RWPE2 (cell line): Measurements from ENCODE around the gene STK38L.

ENCODE experiments used
- ATAC-seq: fragments of 200-7000 bp; cut with Tn5 transposase; 3 replicates; pipeline ENCODE4 v1.9.1; 2021; ENCODE audit warnings: low read depth
- DNase-seq: peaks from one replicate; pipeline ENCODE4 v3.0.0-alpha.2; 2020; ENCODE audit warnings: low spot score
- H3K27ac ChIP-seq: fragments of 450-650 bp; 2 replicates; pipeline ENCODE4 v1.5.1; 2017; ENCODE audit warnings: mild to moderate bottlenecking; ENCODE audit not compliant: poor library complexity, severe bottlenecking
- H3K27me3 ChIP-seq: fragments of 250-450 bp; sonication (Bioruptor Pico); 2 replicates; pipeline ENCODE4 v1.5.1; 2021; ENCODE audit warnings: mild to moderate bottlenecking, moderate library complexity; ENCODE audit not compliant: insufficient read depth, poor library complexity, severe bottlenecking
- H3K36me3 ChIP-seq: fragments of 250-450 bp; sonication (Bioruptor Pico); 2 replicates; pipeline ENCODE4 v1.5.1; 2020; ENCODE audit warnings: low read depth, mild to moderate bottlenecking, moderate library complexity
- H3K4me1 ChIP-seq: fragments of 250-450 bp; sonication (Bioruptor Pico); 2 replicates; pipeline ENCODE4 v1.5.1; 2021; ENCODE audit warnings: mild to moderate bottlenecking, moderate library complexity; ENCODE audit not compliant: insufficient read depth, poor library complexity, severe bottlenecking
- H3K4me3 ChIP-seq: fragments of 250-450 bp; sonication (Bioruptor Pico); 2 replicates; pipeline ENCODE4 v1.5.1; 2021; ENCODE audit warnings: mild to moderate bottlenecking, moderate library complexity; ENCODE audit not compliant: severe bottlenecking
- H3K9me3 ChIP-seq: fragments of 250-450 bp; sonication (Bioruptor Pico); 2 replicates; pipeline ENCODE4 v1.5.1; 2021; ENCODE audit warnings: mild to moderate bottlenecking, moderate library complexity; ENCODE audit not compliant: severe bottlenecking
- TF ChIP-seq, protein P1 (sequence below): fragments of 450-650 bp; IDR thresholded peaks from one replicate; pipeline ENCODE4 v1.5.1; 2017; ENCODE audit warnings: mild to moderate bottlenecking, moderate library complexity; ENCODE audit not compliant: poor library complexity, severe bottlenecking

Gene STK38L

DNA sequence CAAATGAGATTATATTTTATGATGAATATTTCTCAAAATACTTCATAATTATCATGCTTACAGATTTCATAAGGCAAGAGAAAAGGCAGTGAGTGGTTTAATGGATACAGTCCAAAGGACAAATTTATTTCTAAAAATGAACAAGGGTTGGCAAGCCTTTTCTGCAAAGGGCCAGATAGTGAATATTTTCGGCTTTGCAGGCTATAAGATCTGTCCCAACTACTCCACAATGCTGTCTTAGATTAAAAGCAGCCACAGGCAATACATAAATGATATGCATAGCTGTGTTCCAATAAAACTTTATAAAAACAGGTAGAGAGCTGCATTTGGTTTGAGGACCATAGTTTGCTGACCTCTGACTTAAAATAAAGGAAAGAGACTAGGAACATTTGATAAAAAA, 42.9 kb upstream of the STK38L start:
- Histone ChIP-seq H3K27me3 (no peaks in the 10 kb centered on the region), H3K27ac (no peak overlapping the region), H3K4me3 (no peak overlapping the region), H3K9me3 (no peaks in the 10 kb centered on the region), H3K36me3 (no peaks in the 10 kb centered on the region), H3K4me1 (no peaks in the 10 kb centered on the region)
- DNase-seq, result no peak
- no peak for ATAC-seq
- TF ChIP-seq, protein P1, sequence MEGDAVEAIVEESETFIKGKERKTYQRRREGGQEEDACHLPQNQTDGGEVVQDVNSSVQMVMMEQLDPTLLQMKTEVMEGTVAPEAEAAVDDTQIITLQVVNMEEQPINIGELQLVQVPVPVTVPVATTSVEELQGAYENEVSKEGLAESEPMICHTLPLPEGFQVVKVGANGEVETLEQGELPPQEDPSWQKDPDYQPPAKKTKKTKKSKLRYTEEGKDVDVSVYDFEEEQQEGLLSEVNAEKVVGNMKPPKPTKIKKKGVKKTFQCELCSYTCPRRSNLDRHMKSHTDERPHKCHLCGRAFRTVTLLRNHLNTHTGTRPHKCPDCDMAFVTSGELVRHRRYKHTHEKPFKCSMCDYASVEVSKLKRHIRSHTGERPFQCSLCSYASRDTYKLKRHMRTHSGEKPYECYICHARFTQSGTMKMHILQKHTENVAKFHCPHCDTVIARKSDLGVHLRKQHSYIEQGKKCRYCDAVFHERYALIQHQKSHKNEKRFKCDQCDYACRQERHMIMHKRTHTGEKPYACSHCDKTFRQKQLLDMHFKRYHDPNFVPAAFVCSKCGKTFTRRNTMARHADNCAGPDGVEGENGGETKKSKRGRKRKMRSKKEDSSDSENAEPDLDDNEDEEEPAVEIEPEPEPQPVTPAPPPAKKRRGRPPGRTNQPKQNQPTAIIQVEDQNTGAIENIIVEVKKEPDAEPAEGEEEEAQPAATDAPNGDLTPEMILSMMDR, result no peak

DNA sequence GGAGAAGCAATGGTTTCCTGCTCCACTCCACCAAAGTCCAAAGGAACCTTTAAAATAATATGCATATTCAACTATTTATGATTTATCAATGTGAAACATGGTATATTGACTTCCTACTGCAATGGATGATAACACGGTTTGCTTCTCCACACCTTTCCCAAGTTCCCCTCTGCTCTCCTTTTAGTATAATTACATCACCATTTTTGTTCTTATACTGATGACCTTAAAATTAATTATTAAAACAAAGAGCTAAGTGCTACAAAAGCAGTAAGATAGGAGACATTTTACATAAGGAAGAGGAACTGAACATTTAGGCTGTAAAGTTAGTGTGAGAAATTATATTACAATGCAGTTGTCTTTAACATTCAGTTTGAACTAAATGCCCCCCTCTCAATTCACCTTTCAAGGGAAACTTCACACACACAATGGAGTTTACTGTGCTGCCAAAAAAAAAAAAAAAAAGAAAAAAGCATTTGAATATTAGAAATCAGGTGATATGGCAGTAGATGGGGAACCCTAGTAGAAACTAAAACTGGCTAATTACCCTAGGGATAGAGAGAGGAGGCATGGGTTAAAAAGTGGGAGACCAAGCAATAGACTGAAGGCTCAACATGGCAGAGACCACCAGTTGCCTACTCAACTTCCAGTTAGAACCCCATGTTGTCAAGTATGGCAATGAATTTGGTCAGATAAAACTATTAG, 37.1 kb upstream of the STK38L start:
- Histone ChIP-seq H3K36me3 (no peaks in the 10 kb centered on the region), H3K4me3 (no peak overlapping the region), H3K4me1 (no peaks in the 10 kb centered on the region), H3K27me3 (no peaks in the 10 kb centered on the region), H3K27ac (no peak overlapping the region), H3K9me3 (no peaks in the 10 kb centered on the region)
- TF ChIP-seq, protein P1, result no peak
- ATAC-seq, result no peak
- DNase-seq, result no peak

DNA sequence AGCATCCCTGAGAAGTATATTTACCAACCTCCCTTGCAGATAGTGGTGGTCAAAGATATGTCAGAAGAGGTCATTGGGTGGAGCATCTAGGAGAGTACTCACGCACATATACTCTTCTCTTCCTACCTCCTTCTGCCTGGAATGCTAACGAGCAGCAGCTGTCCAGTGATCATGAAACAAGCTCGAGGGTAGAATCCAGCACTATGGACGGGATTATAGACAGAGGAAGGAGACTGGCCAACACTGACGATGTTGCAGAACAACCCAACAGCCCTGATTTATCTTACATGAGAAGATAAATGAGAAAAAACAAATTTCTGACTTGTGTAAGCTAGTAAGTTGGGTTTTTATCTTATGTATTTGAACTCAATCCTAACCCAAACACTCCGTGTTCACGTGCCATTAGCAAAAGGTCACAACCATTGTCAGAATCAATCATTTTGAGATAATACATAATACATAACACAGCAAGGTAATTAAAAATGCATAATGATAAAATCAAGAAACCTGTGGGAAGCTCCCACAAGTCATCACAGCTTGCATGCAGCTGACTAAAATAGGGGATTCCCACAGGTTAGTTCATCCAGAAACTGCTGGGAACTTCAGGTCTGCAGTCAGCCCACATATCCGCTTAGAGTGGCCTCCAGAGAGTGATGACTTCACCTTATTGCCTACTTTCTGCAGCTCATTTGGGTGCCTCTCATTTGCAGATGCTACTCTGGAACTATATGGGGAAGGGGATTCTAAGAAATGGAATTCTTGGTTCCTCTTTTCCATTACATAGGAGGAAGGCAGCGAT, 36.3 kb upstream of the STK38L start:
- ATAC-seq (no peak), DNase-seq (no peak)
- Histone ChIP-seq H3K36me3 (no peaks in the 10 kb centered on the region), H3K27ac (no peak overlapping the region), H3K27me3 (no peaks in the 10 kb centered on the region), H3K4me1 (no peaks in the 10 kb centered on the region), H3K4me3 (no peak overlapping the region), H3K9me3 (no peaks in the 10 kb centered on the region)
- TF ChIP-seq, protein P1, result no peak

DNA sequence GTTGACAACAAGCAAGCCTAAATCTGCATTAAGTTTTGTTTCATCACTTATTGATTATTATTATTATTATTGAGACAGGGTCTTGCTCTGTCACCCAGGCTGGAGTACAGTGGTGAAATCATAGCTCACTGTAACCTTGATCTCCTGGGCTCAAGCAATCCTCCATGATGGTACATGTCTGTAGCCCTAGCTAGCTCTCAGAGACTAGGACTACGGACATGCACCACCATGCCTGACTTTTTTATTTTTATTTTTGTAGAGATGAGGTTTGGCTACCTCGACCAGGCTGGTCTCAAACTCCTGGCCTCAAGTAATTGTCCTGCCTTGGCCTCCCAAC, 35.7 kb upstream of the STK38L start:
- H3K4me1 ChIP-seq, result no peaks in the 10 kb centered on the region
- TF ChIP-seq, protein P1, result no peak
- no peak overlapping the region for H3K27ac ChIP-seq
- H3K4me3 ChIP-seq, result no peak overlapping the region
- ATAC-seq (no peak), DNase-seq (no peak)
- no peaks in the 10 kb centered on the region for H3K9me3 ChIP-seq
- no peaks in the 10 kb centered on the region for H3K27me3 ChIP-seq
- H3K36me3 ChIP-seq, result no peaks in the 10 kb centered on the region
